Psoas muscle (tissue), 8 donors: ENCODE data around the gene SLC25A47. TPM values are rescaled to one million over a fixed set of nuclear protein-coding genes. Genes with fewer than 3 reads are reported as not detected.

ENCODE experiments used
- ATAC-seq, 4 donors: fragments of 200-7000 bp; cut with Tn5 transposase; one replicate each; pipeline ENCODE4 v1.9.1; 2020; ENCODE audit warnings: moderate library complexity in 3 of 4, mild to moderate bottlenecking in 2 of 4
- DNase-seq, 2 donors: peaks; one replicate each; pipeline ENCODE4 v3.0.0-alpha.2; 2020
- H3K27ac ChIP-seq: fragments of 200-600 bp; one replicate; pipeline ENCODE4 v1.8.0; 2022
- H3K27me3 ChIP-seq, 3 donors: fragments of 200-600 bp in 1 of 3; one replicate each; pipeline versions ENCODE4 v1.6.1 to v1.8.0; 2013 to 2022; ENCODE audit warnings: low read length in 2 of 3, mild to moderate bottlenecking in 2 of 3, moderate library complexity in 1 of 3; ENCODE audit not compliant: insufficient read depth in 3 of 3
- H3K36me3 ChIP-seq, 2 donors: fragments of 200-600 bp in 1 of 2; one replicate each; pipeline versions ENCODE4 v1.6.1 to v1.8.0; 2013 to 2022; ENCODE audit warnings: low read depth in 1 of 2, mild to moderate bottlenecking in 1 of 2, moderate library complexity in 1 of 2; ENCODE audit not compliant: insufficient read depth in 1 of 2
- H3K4me1 ChIP-seq: fragments of 200-600 bp; one replicate; pipeline ENCODE4 v1.8.0; 2022
- H3K4me3 ChIP-seq: fragments of 200-600 bp; one replicate; pipeline ENCODE4 v1.8.0; 2022; ENCODE audit warnings: mild to moderate bottlenecking
- H3K9me3 ChIP-seq: fragments of 200-600 bp; one replicate; pipeline ENCODE4 v1.8.0; 2022
- WGBS, 3 donors: extraction: QIAGEN DNeasy Blood & Tissue Kit; methylation state at CpG; one replicate each; pipeline versions ENCODE4 v1.1.6 to v1.1.7; 2013; 5-methylcytosine and 5-hydroxymethylcytosine counted together
- intact Hi-C, 2 donors: fragments of 100-400 bp; cut with DNase I; formaldehyde crosslinking; loops; one replicate each; pipeline versions ENCODE4 v1.11.0 to v1.14.2; 2022
- polyA plus RNA-seq, 3 donors: library from polyadenylated mRNA; stranded (reverse); fragments of 200-250 nt; gene quantifications; one replicate each; pipeline ENCODE4 v1.2.3, GENCODE V29; 2013
- total RNA-seq, 4 donors: library from RNA; stranded (reverse); fragmentation: NEBNext Ultra II Directional in 2 of 4; extraction: Animal tissue kit (Norgen Biotek cat#: 25700) in 2 of 4; gene quantifications; one replicate each; pipeline versions ENCODE4 v1.2.1 to v1.2.4, GENCODE V29; 2021 to 2023
- TF ChIP-seq, protein P1 (sequence below): fragments of 200-600 bp; IDR thresholded peaks from one replicate; pipeline ENCODE4 v1.8.0; 2022; ENCODE audit warnings: antibody characterized with exemption
- donor health status: healthy with polysubstance abuse.
- donor health status: DM: no; HTN: no; CAD: no; lungs with moderate emphysema.
- donor health status: Bipolar disorder and iron deficiency.
- donor health status: healthy.
- donor health status: DM: yes; HTN: yes; CAD: no.
- donor health status: DM: no; HTN: no; CAD: no.
- donor health status: DM: no; HTN: no; CAD: no.
- donor health status: DM: yes; HTN: yes; CAD: no.

The SLC25A47 gene
- total and polyA plus RNA-seq, 7 donors, result 0.03 to 0.12 TPM; not detected in 5

DNA sequence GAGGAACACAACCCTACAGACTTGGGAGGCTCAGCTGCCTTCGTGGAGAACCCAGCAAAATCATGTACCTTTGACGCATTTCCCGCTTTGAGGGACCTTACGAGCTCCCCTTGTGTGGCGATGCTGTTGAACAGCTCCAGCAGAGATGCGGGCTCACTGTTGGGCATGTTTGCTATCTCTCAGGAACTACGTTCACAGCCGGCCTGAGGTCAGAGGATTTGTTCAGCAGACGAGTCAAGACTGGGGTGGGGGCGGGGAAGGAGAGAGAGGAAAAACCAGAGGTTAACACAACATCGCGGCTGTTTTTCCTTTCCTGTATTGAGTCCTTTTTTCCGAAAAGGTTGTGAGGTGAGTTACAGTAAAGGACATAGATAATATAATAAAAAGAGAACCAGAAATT is 45.9 kb downstream of the SLC25A47 start:
- DNase-seq (no peak), ATAC-seq (no peak)
- no peak overlapping the region for H3K27ac ChIP-seq
- no peaks in the 10 kb centered on the region for H3K4me1 ChIP-seq
- 82 to 89% (median 83%) methylated on average over 13 of the region's 13 CpGs for WGBS, 3 donors
- peaks cover 3 to 59% of the 10 kb centered on the region in 2 donors for H3K36me3 ChIP-seq
- TF ChIP-seq, protein P1, sequence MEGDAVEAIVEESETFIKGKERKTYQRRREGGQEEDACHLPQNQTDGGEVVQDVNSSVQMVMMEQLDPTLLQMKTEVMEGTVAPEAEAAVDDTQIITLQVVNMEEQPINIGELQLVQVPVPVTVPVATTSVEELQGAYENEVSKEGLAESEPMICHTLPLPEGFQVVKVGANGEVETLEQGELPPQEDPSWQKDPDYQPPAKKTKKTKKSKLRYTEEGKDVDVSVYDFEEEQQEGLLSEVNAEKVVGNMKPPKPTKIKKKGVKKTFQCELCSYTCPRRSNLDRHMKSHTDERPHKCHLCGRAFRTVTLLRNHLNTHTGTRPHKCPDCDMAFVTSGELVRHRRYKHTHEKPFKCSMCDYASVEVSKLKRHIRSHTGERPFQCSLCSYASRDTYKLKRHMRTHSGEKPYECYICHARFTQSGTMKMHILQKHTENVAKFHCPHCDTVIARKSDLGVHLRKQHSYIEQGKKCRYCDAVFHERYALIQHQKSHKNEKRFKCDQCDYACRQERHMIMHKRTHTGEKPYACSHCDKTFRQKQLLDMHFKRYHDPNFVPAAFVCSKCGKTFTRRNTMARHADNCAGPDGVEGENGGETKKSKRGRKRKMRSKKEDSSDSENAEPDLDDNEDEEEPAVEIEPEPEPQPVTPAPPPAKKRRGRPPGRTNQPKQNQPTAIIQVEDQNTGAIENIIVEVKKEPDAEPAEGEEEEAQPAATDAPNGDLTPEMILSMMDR, result no peak
- intact Hi-C loops, result no loop called here
- H3K4me3 ChIP-seq, result no peak overlapping the region
- no peaks in the 10 kb centered on the region for H3K27me3 ChIP-seq
- no peaks in the 10 kb centered on the region for H3K9me3 ChIP-seq

DNA sequence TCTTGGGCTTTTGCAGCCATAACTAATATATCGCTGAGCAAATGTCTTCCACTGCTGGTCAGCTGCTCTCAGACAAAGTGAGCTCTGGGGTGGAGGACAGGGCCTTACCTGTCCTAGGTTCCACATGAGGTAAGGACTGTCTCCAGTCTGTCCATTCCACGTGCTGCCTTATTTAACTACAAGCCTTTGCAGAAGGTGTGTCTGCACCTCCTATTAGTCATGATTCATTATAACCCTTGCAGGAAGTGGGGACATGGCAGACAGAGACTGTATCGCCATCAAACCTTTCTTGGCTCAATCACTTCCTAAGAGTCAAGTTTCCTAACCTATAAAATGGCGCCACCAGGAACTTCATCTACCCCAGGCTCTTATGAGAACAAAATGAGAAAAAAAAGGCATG is 46.9 kb downstream of the SLC25A47 start:
- TF ChIP-seq, protein P1, result no peak
- Histone ChIP-seq H3K36me3 (peaks cover 3 to 51% of the 10 kb centered on the region in 2 donors), H3K27ac (no peak overlapping the region), H3K9me3 (no peaks in the 10 kb centered on the region), H3K27me3 (no peaks in the 10 kb centered on the region), H3K4me1 (peaks cover 2% of the 10 kb centered on the region), H3K4me3 (no peak overlapping the region)
- DNase-seq (no peak), ATAC-seq (no peak)
- intact Hi-C loops, result no loop called here
- 68 to 83% (median 79%) methylated on average over 4 of the region's 4 CpGs for WGBS, 3 donors

DNA sequence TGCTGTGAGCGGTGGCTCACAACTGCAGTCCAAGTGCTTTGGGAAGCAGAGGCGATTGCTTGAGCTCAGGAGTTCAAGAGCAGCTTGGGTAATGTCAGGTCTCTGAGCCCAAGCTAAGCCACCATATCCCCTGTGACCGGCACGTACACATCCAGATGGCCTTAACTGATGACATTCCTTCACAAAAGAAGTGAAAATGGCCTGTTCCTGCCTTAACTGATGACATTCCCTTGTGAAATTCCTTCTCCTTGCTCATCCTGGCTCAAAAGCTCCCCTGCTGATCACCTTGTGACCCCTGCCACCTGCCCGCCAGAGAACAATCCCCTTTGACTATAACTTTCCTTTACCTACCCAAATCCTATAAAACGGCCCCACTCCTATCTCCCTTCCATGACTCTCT is 48.6 kb downstream of the SLC25A47 start:
- no peak for ATAC-seq
- Histone ChIP-seq H3K4me3 (peak overlapping the region; percentile 89), H3K27me3 (no peaks in the 10 kb centered on the region), H3K9me3 (no peaks in the 10 kb centered on the region), H3K36me3 (peaks cover 3 to 33% of the 10 kb centered on the region in 2 donors), H3K4me1 (peaks cover 10% of the 10 kb centered on the region), H3K27ac (peak overlapping the region; percentile 30)
- intact Hi-C loops, result no loop called here
- no peak for DNase-seq
- TF ChIP-seq, protein P1, result no peak
- 66 to 74% (median 73%) methylated on average over 6 of the region's 6 CpGs for WGBS, 3 donors

DNA sequence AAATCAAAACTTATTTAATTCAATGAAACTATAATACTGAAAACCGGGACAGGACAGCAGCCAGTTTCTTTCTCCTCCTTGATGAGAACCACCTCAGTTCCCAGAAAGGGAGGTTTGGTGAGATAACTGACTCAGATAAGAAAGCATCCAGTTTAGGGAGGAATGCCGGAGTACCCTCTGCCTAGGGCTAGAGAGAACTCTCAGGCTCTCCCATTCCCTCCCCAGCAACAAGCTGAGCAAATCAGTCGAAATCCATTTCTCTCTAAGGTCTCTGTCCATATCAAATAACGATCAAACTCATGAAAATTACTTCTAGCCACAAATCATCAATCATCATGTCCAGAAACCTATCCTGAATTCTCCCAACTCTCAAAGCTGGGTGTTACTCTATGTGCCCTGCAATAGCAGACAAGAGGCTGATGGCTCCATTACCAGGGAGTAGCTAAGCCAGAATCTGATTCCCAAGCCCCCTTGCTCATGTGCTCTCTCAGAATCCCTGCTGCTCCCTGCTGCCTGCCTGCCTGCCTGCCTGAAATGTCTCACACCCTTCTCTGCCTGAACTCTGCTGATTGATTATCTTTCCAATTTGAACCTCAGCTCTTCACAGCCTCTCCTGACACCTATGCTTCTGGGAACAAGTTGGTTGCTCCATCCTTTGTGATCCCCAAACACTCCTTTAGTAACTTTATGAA is 49.4 kb downstream of the SLC25A47 start:
- peaks cover 17% of the 10 kb centered on the region for H3K4me1 ChIP-seq
- TF ChIP-seq, protein P1, result no peak
- DNase-seq (no peak), ATAC-seq (no peak)
- H3K27me3 ChIP-seq, result no peaks in the 10 kb centered on the region
- H3K36me3 ChIP-seq, result peaks cover 3 to 26% of the 10 kb centered on the region in 2 donors
- H3K9me3 ChIP-seq, result no peaks in the 10 kb centered on the region
- 71 to 74% (median 72%) methylated on average over 4 of the region's 4 CpGs for WGBS, 3 donors
- H3K4me3 ChIP-seq, result peak overlapping the region; percentile 89
- peak overlapping the region; percentile 30 for H3K27ac ChIP-seq
- intact Hi-C loops, result no loop called here

DNA sequence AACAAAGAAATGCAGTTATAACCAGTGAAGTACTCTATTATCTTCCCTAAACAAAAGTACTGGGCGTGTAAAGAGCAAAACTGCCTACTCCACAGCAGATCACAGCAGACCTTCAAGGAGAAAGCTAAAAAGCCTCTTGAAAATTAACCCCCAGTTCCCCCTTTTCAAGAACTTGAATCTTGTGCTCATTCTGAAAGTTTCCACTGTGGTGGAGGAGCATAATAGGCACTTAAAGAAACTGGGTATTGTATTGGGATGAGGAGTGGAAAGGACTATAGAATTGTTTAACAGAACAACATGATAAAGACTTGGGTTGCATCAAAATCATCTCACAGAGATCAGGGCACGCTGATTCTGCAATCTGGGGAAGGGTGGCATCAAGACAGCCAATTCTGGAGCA is 51.1 kb downstream of the SLC25A47 start:
- intact Hi-C loops, result no loop called here
- H3K36me3 ChIP-seq, result peaks cover 3 to 10% of the 10 kb centered on the region in 2 donors
- ATAC-seq (no peak), DNase-seq (no peak)
- WGBS, 3 donors, result 70 to 79% (median 72%) methylated on average over 2 of the region's 2 CpGs
- H3K4me1 ChIP-seq, result peaks cover 19% of the 10 kb centered on the region
- H3K27me3 ChIP-seq, result no peaks in the 10 kb centered on the region
- H3K9me3 ChIP-seq, result no peaks in the 10 kb centered on the region
- H3K4me3 ChIP-seq, result peak overlapping the region; percentile 89
- TF ChIP-seq, protein P1, result no peak
- H3K27ac ChIP-seq, result peak overlapping the region; percentile 95
